SK-N-SH treated with all-trans-retinoic acid at 6 μM for 48 hours (cell line): ENCODE measurements around the gene MYO7A.

ENCODE experiments used
- ATAC-seq: fragments of 200-7000 bp; cut with Tn5 transposase; 3 replicates; pipeline ENCODE4 v1.9.1; 2020; ENCODE audit warnings: mild to moderate bottlenecking, moderate library complexity
- BACH2 ChIP-seq: fragments of 250-450 bp; sonication (Bioruptor Pico); IDR thresholded peaks from 2 replicates; pipeline ENCODE4 v1.9.0; 2021; ENCODE audit warnings: mild to moderate bottlenecking, borderline replicate concordance
- CSDC2 ChIP-seq: fragments of 250-450 bp; sonication (Bioruptor Pico); IDR thresholded peaks from 2 replicates; pipeline ENCODE4 v1.5.0; 2020; ENCODE audit warnings: mild to moderate bottlenecking, moderate library complexity
- ESRRG ChIP-seq: fragments of 250-450 bp; sonication (Bioruptor Pico); IDR thresholded peaks from 2 replicates; pipeline ENCODE4 v1.6.1; 2021; ENCODE audit warnings: mild to moderate bottlenecking
- ISL1 ChIP-seq: fragments of 250-450 bp; sonication (Bioruptor Pico); IDR thresholded peaks from 2 replicates; pipeline ENCODE4 v2.1.2; 2022; ENCODE audit warnings: mild to moderate bottlenecking, moderate library complexity
- OSR1 ChIP-seq: fragments of 250-450 bp; sonication (Bioruptor Pico); IDR thresholded peaks from 2 replicates; pipeline ENCODE4 v1.8.0; 2022; ENCODE audit warnings: moderate library complexity, mild to moderate bottlenecking, inconsistent platforms
- PPARA ChIP-seq: fragments of 250-450 bp; sonication (Bioruptor Pico); IDR thresholded peaks from 2 replicates; pipeline ENCODE4 v1.5.0; 2020; ENCODE audit warnings: mild to moderate bottlenecking, borderline replicate concordance
- SNAI2 ChIP-seq: fragments of 250-450 bp; sonication (Bioruptor Pico); IDR thresholded peaks from 2 replicates; pipeline ENCODE4 v1.5.0; 2020; ENCODE audit warnings: mild to moderate bottlenecking, moderate library complexity
- TCF4 ChIP-seq: fragments of 250-450 bp; sonication (Bioruptor Pico); IDR thresholded peaks from 2 replicates; pipeline ENCODE4 v1.8.0; 2021; ENCODE audit warnings: mild to moderate bottlenecking, moderate library complexity, borderline replicate concordance
- TOX ChIP-seq: fragments of 250-450 bp; sonication (Bioruptor Pico); IDR thresholded peaks from 2 replicates; pipeline ENCODE4 v1.8.0; 2021; ENCODE audit warnings: mild to moderate bottlenecking, moderate library complexity, borderline replicate concordance
- TSHZ2 ChIP-seq: fragments of 250-450 bp; sonication (Bioruptor Pico); IDR thresholded peaks from 2 replicates; pipeline ENCODE4 v1.5.0; 2020; ENCODE audit warnings: mild to moderate bottlenecking, moderate library complexity
- ZC3H10 ChIP-seq: fragments of 250-450 bp; sonication (Bioruptor Pico); IDR thresholded peaks from 2 replicates; pipeline ENCODE4 v1.5.1; 2021; ENCODE audit warnings: mild to moderate bottlenecking, moderate library complexity
- ZFP3 ChIP-seq: fragments of 250-450 bp; sonication (Bioruptor Pico); IDR thresholded peaks from 2 replicates; pipeline ENCODE4 v1.5.0; 2020; ENCODE audit warnings: mild to moderate bottlenecking, moderate library complexity
- ZFP30 ChIP-seq: fragments of 450-650 bp; formaldehyde crosslinking; IDR thresholded peaks from 2 replicates; pipeline ENCODE4 v1.5.0; 2022; ENCODE audit warnings: mild to moderate bottlenecking, moderate library complexity
- ZNF70 ChIP-seq: fragments of 450-650 bp; formaldehyde crosslinking; IDR thresholded peaks from 2 replicates; pipeline ENCODE4 v1.5.0; 2020; ENCODE audit warnings: mild to moderate bottlenecking, moderate library complexity
- TF ChIP-seq, protein P1 (sequence below): fragments of 250-450 bp; sonication (Bioruptor Pico); IDR thresholded peaks from 2 replicates; pipeline ENCODE4 v1.8.0; 2020; ENCODE audit warnings: mild to moderate bottlenecking, moderate library complexity, borderline replicate concordance
- TF ChIP-seq, protein P2 (sequence below): fragments of 250-450 bp; sonication (Bioruptor Pico); IDR thresholded peaks from 2 replicates; pipeline ENCODE4 v1.5.1; 2020; ENCODE audit warnings: low read depth, mild to moderate bottlenecking, moderate library complexity

The MYO7A gene

DNA sequence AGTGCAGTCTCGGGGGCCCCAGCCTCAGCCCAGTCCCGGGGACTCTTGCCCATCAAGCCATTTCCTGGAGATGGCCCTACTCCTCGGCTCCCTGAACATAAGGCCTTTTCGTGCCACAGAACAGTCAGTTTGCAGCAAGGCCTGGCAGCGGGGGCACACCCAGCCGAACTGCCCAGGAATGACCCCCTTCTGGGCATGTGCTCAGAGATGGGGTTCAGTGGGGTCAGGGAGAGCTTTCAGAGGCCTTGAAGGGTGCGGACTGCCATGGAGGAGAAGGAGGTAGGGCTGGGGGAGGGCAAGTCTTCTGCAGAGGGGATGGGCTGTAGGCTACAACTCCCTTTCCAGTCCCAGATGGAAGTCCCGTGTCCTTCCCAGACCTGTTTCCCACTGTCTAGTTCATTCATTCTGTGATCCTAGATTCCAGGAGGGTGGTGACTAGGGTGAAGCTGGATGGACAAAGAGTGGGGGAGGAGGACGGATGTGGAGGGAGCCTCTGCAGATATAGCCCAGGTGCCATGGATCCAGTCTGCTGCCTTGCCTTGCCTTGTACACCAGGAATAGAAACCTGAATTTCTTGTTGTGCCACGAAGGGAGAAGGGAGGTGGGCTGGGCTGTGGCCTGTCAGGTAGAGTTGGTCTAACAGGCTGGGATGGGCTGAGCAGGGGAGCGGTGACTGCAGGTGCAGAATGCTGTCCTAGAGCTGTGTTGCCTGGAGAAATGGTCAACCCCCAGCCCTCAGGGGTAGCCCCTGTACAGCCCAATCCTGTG lies 39.6 kb upstream of the MYO7A start:
- TF ChIP-seq ESRRG (CRISPR knock-in tag) (no peak), TOX (CRISPR knock-in tag) (no peak), ISL1 (CRISPR knock-in tag) (no peak), TCF4 (CRISPR knock-in tag) (no peak), CSDC2 (CRISPR knock-in tag) (no peak), ZNF70 (CRISPR knock-in tag) (no peak), OSR1 (CRISPR knock-in tag) (no peak), SNAI2 (CRISPR knock-in tag) (no peak), ZFP30 (CRISPR knock-in tag) (no peak), PPARA (CRISPR knock-in tag) (no peak), BACH2 (CRISPR knock-in tag) (no peak), TSHZ2 (CRISPR knock-in tag) (no peak), ZFP3 (CRISPR knock-in tag) (no peak), ZC3H10 (CRISPR knock-in tag) (no peak)
- TF ChIP-seq, protein P1, sequence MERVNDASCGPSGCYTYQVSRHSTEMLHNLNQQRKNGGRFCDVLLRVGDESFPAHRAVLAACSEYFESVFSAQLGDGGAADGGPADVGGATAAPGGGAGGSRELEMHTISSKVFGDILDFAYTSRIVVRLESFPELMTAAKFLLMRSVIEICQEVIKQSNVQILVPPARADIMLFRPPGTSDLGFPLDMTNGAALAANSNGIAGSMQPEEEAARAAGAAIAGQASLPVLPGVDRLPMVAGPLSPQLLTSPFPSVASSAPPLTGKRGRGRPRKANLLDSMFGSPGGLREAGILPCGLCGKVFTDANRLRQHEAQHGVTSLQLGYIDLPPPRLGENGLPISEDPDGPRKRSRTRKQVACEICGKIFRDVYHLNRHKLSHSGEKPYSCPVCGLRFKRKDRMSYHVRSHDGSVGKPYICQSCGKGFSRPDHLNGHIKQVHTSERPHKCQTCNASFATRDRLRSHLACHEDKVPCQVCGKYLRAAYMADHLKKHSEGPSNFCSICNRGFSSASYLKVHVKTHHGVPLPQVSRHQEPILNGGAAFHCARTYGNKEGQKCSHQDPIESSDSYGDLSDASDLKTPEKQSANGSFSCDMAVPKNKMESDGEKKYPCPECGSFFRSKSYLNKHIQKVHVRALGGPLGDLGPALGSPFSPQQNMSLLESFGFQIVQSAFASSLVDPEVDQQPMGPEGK (CRISPR knock-in tag), result no peak
- TF ChIP-seq, protein P2, sequence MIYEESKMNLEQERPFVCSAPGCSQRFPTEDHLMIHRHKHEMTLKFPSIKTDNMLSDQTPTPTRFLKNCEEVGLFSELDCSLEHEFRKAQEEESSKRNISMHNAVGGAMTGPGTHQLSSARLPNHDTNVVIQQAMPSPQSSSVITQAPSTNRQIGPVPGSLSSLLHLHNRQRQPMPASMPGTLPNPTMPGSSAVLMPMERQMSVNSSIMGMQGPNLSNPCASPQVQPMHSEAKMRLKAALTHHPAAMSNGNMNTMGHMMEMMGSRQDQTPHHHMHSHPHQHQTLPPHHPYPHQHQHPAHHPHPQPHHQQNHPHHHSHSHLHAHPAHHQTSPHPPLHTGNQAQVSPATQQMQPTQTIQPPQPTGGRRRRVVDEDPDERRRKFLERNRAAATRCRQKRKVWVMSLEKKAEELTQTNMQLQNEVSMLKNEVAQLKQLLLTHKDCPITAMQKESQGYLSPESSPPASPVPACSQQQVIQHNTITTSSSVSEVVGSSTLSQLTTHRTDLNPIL, result no peak
- ATAC-seq, result no peak

- no peak for TF ChIP-seq ZC3H10 (CRISPR knock-in tag)
Measured at GRCh38 chr11:77089004-77089545, 39.0 kb upstream of the MYO7A start.

DNA sequence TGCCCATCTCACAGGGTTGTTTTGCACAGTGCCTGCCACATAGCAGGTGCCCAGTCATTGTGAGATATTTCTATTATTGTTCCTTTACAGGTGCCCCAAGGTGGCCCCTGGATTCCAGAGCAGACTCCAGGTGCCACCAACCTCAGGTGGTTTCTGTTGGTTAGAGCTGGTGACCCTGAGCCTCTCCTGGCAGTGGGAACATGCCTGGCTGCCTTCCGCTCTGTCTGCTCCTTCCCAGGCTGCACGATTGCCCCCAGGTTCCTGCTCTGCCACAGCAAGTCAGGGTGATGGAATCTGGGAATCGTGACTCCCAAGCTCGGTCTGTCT lies 38.0 kb upstream of the MYO7A start:
- no peak for ATAC-seq
- TF ChIP-seq TSHZ2 (CRISPR knock-in tag) (no peak), CSDC2 (CRISPR knock-in tag) (no peak), ZNF70 (CRISPR knock-in tag) (no peak)
- TF ChIP-seq, protein P1 (CRISPR knock-in tag), result no peak

More at GRCh38 chr11:77089004-77089545, 39.0 kb upstream of the MYO7A start:
- ATAC-seq, result no peak
